ENCODE data around the gene EEPD1.

- TF ChIP-seq EZH2 (IDR thresholded peaks at IDR 0.05) (no peak), CTCF (IDR thresholded peaks at IDR 0.05) (no peak), EZH2phosphoT487 (IDR thresholded peaks at IDR 0.05) (no peak)
Measured at GRCh38 chr7:36112969-36113368, 40.1 kb upstream of the EEPD1 start.

Measured in neural progenitor cell (in vitro differentiated cells).